Measurements from ENCODE around the gene IL31RA. TPM values are rescaled to one million over a fixed set of nuclear protein-coding genes. Genes with fewer than 3 reads are reported as not detected.
A peak's percentile ranks its signal among the peaks of the same experiment; 100 is the strongest.

Gene IL31RA
- total RNA-seq, 1 donor from 2014 or later, result 5.7 TPM

DNA sequence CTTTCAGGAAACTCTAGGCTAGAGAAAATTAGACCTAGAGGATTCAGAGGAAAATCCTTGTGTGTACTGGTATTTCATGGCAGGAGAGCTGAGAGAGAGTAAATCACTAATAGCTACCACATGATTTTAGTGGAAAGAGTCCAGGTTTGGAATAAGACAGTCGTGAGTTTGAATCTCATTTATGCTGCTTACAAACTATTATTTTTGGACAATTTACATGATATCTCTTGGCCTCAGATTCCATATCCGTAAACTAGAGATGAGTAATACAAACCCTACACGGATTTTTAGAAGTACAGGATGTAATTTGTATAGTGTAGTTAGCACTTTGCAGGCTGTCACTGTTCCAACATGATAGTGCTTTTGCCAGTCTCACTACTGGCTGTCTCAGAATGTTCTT is 2.7 kb downstream of the IL31RA start:
- Histone ChIP-seq H3K4me2 (ENCODE audit: low read length) (no peak overlapping the region), H3K4me1 (ENCODE audit: insufficient read depth, low read length) (peaks cover 19% of the 10 kb centered on the region), H3K9me3 (ENCODE audit: insufficient read depth, low read depth, low read length) (no peaks in the 10 kb centered on the region), H4K20me1 (ENCODE audit: insufficient read depth, low read length) (no peaks in the 10 kb centered on the region), H3K79me2 (ENCODE audit: insufficient read depth, low read length) (no peaks in the 10 kb centered on the region), H3K4me3 (ENCODE audit: insufficient read depth, low read depth, low read length) (no peak overlapping the region), H3K9ac (ENCODE audit: low read length) (no peak overlapping the region), H3K27ac (ENCODE audit: low read depth, low read length) (no peak overlapping the region), H3K36me3 (ENCODE audit: insufficient read depth, low read length) (no peaks in the 10 kb centered on the region), H2AFZ (ENCODE audit: low read depth, low read length) (no peak overlapping the region), H3K27me3 (ENCODE audit: insufficient read depth, low read length) (no peaks in the 10 kb centered on the region)
- H3K9me3 Mint-ChIP-seq (ENCODE audit: unreplicated experiment), result no peaks in the 10 kb centered on the region
- peaks cover 36% of the 10 kb centered on the region for H3K4me1 Mint-ChIP-seq (ENCODE audit: low read depth, unreplicated experiment)
- FAIRE-seq (peak; percentile 49), DNase-seq (ENCODE audit: low read depth) (peak; percentile 55)
- H3K36me3 Mint-ChIP-seq (ENCODE audit: low read depth, unreplicated experiment), result no peaks in the 10 kb centered on the region
- TF ChIP-seq EZH2 (IDR thresholded peaks at IDR 0.05; ENCODE audit: insufficient read depth, low read length), result no peak
- TF ChIP-seq, protein P1, sequence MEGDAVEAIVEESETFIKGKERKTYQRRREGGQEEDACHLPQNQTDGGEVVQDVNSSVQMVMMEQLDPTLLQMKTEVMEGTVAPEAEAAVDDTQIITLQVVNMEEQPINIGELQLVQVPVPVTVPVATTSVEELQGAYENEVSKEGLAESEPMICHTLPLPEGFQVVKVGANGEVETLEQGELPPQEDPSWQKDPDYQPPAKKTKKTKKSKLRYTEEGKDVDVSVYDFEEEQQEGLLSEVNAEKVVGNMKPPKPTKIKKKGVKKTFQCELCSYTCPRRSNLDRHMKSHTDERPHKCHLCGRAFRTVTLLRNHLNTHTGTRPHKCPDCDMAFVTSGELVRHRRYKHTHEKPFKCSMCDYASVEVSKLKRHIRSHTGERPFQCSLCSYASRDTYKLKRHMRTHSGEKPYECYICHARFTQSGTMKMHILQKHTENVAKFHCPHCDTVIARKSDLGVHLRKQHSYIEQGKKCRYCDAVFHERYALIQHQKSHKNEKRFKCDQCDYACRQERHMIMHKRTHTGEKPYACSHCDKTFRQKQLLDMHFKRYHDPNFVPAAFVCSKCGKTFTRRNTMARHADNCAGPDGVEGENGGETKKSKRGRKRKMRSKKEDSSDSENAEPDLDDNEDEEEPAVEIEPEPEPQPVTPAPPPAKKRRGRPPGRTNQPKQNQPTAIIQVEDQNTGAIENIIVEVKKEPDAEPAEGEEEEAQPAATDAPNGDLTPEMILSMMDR (IDR thresholded peaks at IDR 0.05; ENCODE audit: insufficient read depth, low read depth, low read length), result no peak
- no peak overlapping the region for H3K4me3 Mint-ChIP-seq (ENCODE audit: unreplicated experiment)
- H3K27me3 Mint-ChIP-seq (ENCODE audit: low read depth, unreplicated experiment), result no peaks in the 10 kb centered on the region
- H3K27ac Mint-ChIP-seq (ENCODE audit: unreplicated experiment), result no peak overlapping the region

DNA sequence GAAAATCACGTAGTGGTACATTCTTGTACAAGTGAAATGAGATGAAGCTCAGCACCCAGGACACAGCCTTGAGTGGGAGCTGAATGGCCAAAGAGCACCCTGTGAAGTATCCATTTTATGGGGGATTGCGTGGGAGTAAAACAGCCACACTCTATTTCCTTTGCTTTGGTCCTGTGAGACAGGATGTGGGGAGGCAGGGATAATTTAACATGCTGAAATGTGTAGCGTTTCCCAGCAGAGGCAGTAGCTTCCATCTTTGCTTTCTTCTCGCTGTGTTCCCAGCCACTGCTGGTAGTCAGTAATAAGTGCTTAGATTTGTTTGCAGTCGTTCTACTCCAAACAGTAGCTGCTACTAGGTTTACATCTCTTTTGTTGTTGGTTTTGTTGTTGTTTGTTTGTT is 4.4 kb downstream of the IL31RA start:
- Mint-ChIP-seq H3K36me3 (ENCODE audit: low read depth, unreplicated experiment) (no peaks in the 10 kb centered on the region), H3K27me3 (ENCODE audit: low read depth, unreplicated experiment) (no peaks in the 10 kb centered on the region), H3K4me3 (ENCODE audit: unreplicated experiment) (no peak overlapping the region), H3K27ac (ENCODE audit: unreplicated experiment) (no peak overlapping the region), H3K4me1 (ENCODE audit: low read depth, unreplicated experiment) (peaks cover 33% of the 10 kb centered on the region), H3K9me3 (ENCODE audit: unreplicated experiment) (no peaks in the 10 kb centered on the region)
- no peaks in the 10 kb centered on the region for H3K27me3 ChIP-seq (ENCODE audit: insufficient read depth, low read length)
- no peak overlapping the region for H3K9ac ChIP-seq (ENCODE audit: low read length)
- H3K79me2 ChIP-seq (ENCODE audit: insufficient read depth, low read length), result no peaks in the 10 kb centered on the region
- no peak overlapping the region for H3K4me3 ChIP-seq (ENCODE audit: insufficient read depth, low read depth, low read length)
- no peaks in the 10 kb centered on the region for H3K36me3 ChIP-seq (ENCODE audit: insufficient read depth, low read length)
- no peak for TF ChIP-seq EZH2 (IDR thresholded peaks at IDR 0.05; ENCODE audit: insufficient read depth, low read length)
- TF ChIP-seq, protein P1 (IDR thresholded peaks at IDR 0.05; ENCODE audit: insufficient read depth, low read depth, low read length), result no peak
- H3K4me2 ChIP-seq (ENCODE audit: low read length), result peak overlapping the region; percentile 28
- no peaks in the 10 kb centered on the region for H3K9me3 ChIP-seq (ENCODE audit: insufficient read depth, low read depth, low read length)
- H2AFZ ChIP-seq (ENCODE audit: low read depth, low read length), result peak overlapping the region; percentile 19
- DNase-seq (ENCODE audit: low read depth), result no peak
- H3K27ac ChIP-seq (ENCODE audit: low read depth, low read length), result no peak overlapping the region
- no peak for FAIRE-seq
- peaks cover 19% of the 10 kb centered on the region for H3K4me1 ChIP-seq (ENCODE audit: insufficient read depth, low read length)
- no peaks in the 10 kb centered on the region for H4K20me1 ChIP-seq (ENCODE audit: insufficient read depth, low read length)

DNA sequence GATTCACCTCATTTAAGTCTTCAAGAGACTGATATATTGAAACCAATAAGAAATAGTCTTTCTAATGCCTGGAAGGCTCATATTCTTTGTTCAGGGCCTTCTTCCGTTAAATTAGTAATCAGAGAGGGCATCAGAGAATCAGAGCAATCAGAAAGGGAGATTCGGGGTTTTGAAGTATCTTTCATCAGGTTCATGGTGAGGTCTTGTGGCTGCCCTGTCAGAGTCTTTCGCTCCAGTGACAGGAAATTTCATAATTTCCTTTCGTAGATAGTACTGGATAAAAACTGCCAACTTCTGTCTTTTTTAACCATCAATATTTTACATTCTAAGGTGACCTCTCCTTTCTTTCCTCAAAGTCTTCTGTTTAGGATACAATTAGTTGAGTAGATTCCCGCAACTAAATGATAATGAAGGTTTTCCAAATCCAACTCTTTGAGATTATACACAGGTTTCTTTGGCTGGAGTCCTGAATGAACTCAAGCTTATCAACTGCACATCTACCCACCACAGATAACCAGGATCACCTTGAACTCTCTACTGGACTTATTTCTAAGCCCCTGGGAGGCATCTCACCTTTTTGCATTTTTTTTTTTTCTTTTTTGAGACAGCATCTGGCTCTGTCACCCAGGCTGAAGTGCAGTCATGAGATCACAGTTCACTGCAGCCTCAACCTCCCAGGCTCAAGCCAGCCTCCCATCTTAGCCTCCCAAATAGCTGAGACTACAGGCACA is 5.5 kb downstream of the IL31RA start:
- Histone ChIP-seq H3K9ac (ENCODE audit: low read length) (no peak overlapping the region), H3K27ac (ENCODE audit: low read depth, low read length) (no peak overlapping the region), H3K79me2 (ENCODE audit: insufficient read depth, low read length) (no peaks in the 10 kb centered on the region), H3K4me2 (ENCODE audit: low read length) (no peak overlapping the region), H3K9me3 (ENCODE audit: insufficient read depth, low read depth, low read length) (no peaks in the 10 kb centered on the region), H3K4me1 (ENCODE audit: insufficient read depth, low read length) (peaks cover 8% of the 10 kb centered on the region), H3K27me3 (ENCODE audit: insufficient read depth, low read length) (no peaks in the 10 kb centered on the region), H4K20me1 (ENCODE audit: insufficient read depth, low read length) (no peaks in the 10 kb centered on the region), H2AFZ (ENCODE audit: low read depth, low read length) (no peak overlapping the region), H3K36me3 (ENCODE audit: insufficient read depth, low read length) (no peaks in the 10 kb centered on the region), H3K4me3 (ENCODE audit: insufficient read depth, low read depth, low read length) (no peak overlapping the region)
- no peak for FAIRE-seq
- no peak for DNase-seq (ENCODE audit: low read depth)
- Mint-ChIP-seq H3K36me3 (ENCODE audit: low read depth, unreplicated experiment) (no peaks in the 10 kb centered on the region), H3K9me3 (ENCODE audit: unreplicated experiment) (no peaks in the 10 kb centered on the region), H3K4me1 (ENCODE audit: low read depth, unreplicated experiment) (peaks cover 25% of the 10 kb centered on the region), H3K27ac (ENCODE audit: unreplicated experiment) (no peak overlapping the region), H3K27me3 (ENCODE audit: low read depth, unreplicated experiment) (no peaks in the 10 kb centered on the region), H3K4me3 (ENCODE audit: unreplicated experiment) (no peak overlapping the region)
- TF ChIP-seq EZH2 (IDR thresholded peaks at IDR 0.05; ENCODE audit: insufficient read depth, low read length), result no peak
